Measurements from ENCODE around the gene MBNL1. TPM values are rescaled to one million over a fixed set of nuclear protein-coding genes. Genes with fewer than 3 reads are reported as not detected.

Gene MBNL1
- total and polyA plus RNA-seq, 2 of the 13 experiments (the other 11 are each of a cell fraction or from before 2014, with no cell fraction given), result 27.1 to 55.4 TPM

DNA sequence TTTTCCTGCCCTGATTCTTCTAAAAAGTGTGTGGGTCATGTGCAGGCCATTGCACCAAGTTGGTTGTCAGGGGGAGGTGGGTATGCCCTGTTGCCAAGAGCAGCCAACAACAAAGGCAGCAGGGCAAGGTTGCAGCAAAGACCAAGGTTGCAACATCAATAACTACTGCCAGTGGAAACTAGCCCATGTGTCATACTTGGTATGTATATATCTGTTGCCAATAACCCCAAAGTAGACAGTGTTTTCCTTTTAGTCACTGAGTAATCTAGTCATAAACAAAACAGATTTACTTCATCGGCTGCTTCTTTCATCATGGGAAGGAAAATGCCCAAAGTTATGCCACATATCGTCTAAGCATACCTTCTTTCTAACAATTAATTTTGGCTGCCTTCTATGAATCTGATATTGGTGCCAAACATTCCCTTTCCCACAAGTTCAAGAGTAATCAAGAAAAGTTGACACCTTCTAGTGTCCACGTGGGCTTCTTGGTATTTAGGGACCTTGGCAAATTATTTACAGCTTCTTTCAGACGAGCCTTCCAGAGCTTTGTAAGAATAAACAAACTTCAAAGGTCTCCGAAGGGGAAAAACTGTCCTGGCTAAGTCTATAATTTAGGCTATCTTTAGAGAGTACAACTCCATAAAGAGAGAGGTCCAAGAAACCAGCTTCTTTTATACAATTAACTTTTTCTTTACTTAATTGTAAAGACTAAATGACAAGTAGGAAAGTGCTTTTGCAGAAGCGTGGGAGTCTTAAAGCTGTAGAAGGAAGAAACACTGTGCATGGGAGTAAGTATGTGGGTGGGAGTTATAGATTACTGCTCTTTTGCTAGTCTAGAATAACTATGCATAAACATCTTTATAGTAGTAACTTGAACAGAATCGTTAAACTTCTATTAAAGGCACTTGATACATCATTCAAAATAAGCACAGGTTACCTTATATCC lies 10.0 kb upstream of the MBNL1 start (continued):
- TF ChIP-seq STAT5B (CRISPR knock-in tag; IDR thresholded peaks at IDR 0.05) (no peak), ASH2L (IDR thresholded peaks at IDR 0.05; ENCODE audit: insufficient read length, low read depth, low read length) (peak; percentile 68), NFYC (CRISPR knock-in tag; IDR thresholded peaks at IDR 0.05) (no peak), CREB1 (IDR thresholded peaks at IDR 0.05) (peak; percentile 42; the same call in 1 of the 2 replicates), CREB1 (CRISPR knock-in tag; IDR thresholded peaks at IDR 0.05) (peak; percentile 49; the same call in 1 of the 2 replicates), TCF7L2 (IDR thresholded peaks at IDR 0.05; ENCODE audit: low read depth, low read length) (peak; percentile 52; the same call in 1 of the 2 replicates), ZNF205 (CRISPR knock-in tag; IDR thresholded peaks at IDR 0.05) (no peak), ZNF713 (CRISPR knock-in tag; IDR thresholded peaks at IDR 0.05) (no peak), PRDM4 (CRISPR knock-in tag; IDR thresholded peaks at IDR 0.05; ENCODE audit: borderline replicate concordance) (no peak), TGIF2 (CRISPR knock-in tag; IDR thresholded peaks at IDR 0.05) (peak; percentile 84; the same call in 1 of the 2 replicates), ZNF749 (CRISPR knock-in tag; IDR thresholded peaks at IDR 0.05; ENCODE audit: borderline replicate concordance) (no peak), KDM2A (CRISPR knock-in tag; IDR thresholded peaks at IDR 0.05; ENCODE audit: borderline replicate concordance, low read depth) (no peak), ZBTB3 (CRISPR knock-in tag; IDR thresholded peaks at IDR 0.05; ENCODE audit: borderline replicate concordance, low read depth) (no peak), ZNF138 (CRISPR knock-in tag; IDR thresholded peaks at IDR 0.05; ENCODE audit: low read depth) (no peak), ZFYVE20 (CRISPR knock-in tag; IDR thresholded peaks at IDR 0.05; ENCODE audit: borderline replicate concordance, low read depth) (no peak), HMG20A (CRISPR knock-in tag; IDR thresholded peaks at IDR 0.05; ENCODE audit: borderline replicate concordance) (peak; percentile 90; the same call in 1 of the 2 replicates), ZNF558 (CRISPR knock-in tag; IDR thresholded peaks at IDR 0.05; ENCODE audit: borderline replicate concordance) (no peak), ARNT2 (CRISPR knock-in tag; IDR thresholded peaks at IDR 0.05; ENCODE audit: low read depth) (no peak)
- TF ChIP-seq, protein P1, sequence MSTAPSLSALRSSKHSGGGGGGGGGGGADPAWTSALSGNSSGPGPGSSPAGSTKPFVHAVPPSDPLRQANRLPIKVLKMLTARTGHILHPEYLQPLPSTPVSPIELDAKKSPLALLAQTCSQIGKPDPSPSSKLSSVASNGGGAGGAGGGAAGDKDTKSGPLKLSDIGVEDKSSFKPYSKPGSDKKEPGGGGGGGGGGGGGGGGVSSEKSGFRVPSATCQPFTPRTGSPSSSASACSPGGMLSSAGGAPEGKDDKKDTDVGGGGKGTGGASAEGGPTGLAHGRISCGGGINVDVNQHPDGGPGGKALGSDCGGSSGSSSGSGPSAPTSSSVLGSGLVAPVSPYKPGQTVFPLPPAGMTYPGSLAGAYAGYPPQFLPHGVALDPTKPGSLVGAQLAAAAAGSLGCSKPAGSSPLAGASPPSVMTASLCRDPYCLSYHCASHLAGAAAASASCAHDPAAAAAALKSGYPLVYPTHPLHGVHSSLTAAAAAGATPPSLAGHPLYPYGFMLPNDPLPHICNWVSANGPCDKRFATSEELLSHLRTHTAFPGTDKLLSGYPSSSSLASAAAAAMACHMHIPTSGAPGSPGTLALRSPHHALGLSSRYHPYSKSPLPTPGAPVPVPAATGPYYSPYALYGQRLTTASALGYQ (CRISPR knock-in tag; IDR thresholded peaks at IDR 0.05), result no peak
- TF ChIP-seq, protein P2, sequence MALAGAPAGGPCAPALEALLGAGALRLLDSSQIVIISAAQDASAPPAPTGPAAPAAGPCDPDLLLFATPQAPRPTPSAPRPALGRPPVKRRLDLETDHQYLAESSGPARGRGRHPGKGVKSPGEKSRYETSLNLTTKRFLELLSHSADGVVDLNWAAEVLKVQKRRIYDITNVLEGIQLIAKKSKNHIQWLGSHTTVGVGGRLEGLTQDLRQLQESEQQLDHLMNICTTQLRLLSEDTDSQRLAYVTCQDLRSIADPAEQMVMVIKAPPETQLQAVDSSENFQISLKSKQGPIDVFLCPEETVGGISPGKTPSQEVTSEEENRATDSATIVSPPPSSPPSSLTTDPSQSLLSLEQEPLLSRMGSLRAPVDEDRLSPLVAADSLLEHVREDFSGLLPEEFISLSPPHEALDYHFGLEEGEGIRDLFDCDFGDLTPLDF (CRISPR knock-in tag; IDR thresholded peaks at IDR 0.05), result no peak
- TF ChIP-seq, protein P3, sequence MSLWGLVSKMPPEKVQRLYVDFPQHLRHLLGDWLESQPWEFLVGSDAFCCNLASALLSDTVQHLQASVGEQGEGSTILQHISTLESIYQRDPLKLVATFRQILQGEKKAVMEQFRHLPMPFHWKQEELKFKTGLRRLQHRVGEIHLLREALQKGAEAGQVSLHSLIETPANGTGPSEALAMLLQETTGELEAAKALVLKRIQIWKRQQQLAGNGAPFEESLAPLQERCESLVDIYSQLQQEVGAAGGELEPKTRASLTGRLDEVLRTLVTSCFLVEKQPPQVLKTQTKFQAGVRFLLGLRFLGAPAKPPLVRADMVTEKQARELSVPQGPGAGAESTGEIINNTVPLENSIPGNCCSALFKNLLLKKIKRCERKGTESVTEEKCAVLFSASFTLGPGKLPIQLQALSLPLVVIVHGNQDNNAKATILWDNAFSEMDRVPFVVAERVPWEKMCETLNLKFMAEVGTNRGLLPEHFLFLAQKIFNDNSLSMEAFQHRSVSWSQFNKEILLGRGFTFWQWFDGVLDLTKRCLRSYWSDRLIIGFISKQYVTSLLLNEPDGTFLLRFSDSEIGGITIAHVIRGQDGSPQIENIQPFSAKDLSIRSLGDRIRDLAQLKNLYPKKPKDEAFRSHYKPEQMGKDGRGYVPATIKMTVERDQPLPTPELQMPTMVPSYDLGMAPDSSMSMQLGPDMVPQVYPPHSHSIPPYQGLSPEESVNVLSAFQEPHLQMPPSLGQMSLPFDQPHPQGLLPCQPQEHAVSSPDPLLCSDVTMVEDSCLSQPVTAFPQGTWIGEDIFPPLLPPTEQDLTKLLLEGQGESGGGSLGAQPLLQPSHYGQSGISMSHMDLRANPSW (CRISPR knock-in tag; IDR thresholded peaks at IDR 0.05; ENCODE audit: borderline replicate concordance), result no peak
